IMR-90 (cell line): ENCODE data around the gene JAKMIP2. TPM values are rescaled to one million over a fixed set of nuclear protein-coding genes. Genes with fewer than 3 reads are reported as not detected.

Experiments
- ATAC-seq: fragments of 200-7000 bp; cut with Tn5 transposase; 2 replicates; pipeline ENCODE4 v1.9.1; 2020; ENCODE audit warnings: low read depth, mild to moderate bottlenecking, moderate library complexity
- BruUV-seq: library from RNA; stranded (reverse); fragments of 400-500 nt; replicated peaks from 2 replicates; lab custom pipeline; 2021; lab: Mats Ljungman, UMichigan
- CTCF ChIA-PET: fragments of 300-600 bp; formaldehyde crosslinking; extraction: SDS; loops from one replicate; lab custom pipeline; 2021; ENCODE audit warnings: antibody characterized with exemption; lab: Yijun Ruan, JAX
- POLR2A ChIA-PET: fragments of 300-600 bp; sonication (Branson Sonifier 250); formaldehyde crosslinking; loops from one replicate; lab custom pipeline; 2022; ENCODE audit warnings: antibody characterized with exemption; ENCODE audit not compliant: unreplicated experiment; lab: Charles Lee
- DNase-seq: peaks from one replicate; pipeline ENCODE4 v3.0.0; 2013
- H2AFZ ChIP-seq: replicated peaks from 2 replicates; pipeline ENCODE3; 2013; ENCODE audit warnings: low read length, mild to moderate bottlenecking; ENCODE audit not compliant: poor library complexity
- H2AK5ac ChIP-seq: 2 replicates; pipeline ENCODE4 v1.6.1; 2013; ENCODE audit warnings: low read depth, low read length, inconsistent platforms
- H2AK9ac ChIP-seq: replicated peaks from 2 replicates; pipeline ENCODE3; 2013; ENCODE audit warnings: mild to moderate bottlenecking, low read depth, low read length, moderate library complexity; ENCODE audit not compliant: poor library complexity
- H2BK120ac ChIP-seq: 2 replicates; pipeline ENCODE4 v1.6.1; 2013; ENCODE audit warnings: low read depth, low read length, inconsistent platforms
- H2BK15ac ChIP-seq: 3 replicates; pipeline ENCODE4 v1.6.1; 2013; ENCODE audit warnings: low read depth, low read length, inconsistent platforms
- H2BK20ac ChIP-seq: 2 replicates; pipeline ENCODE4 v1.6.1; 2013; ENCODE audit warnings: low read depth, mild to moderate bottlenecking, inconsistent platforms, low read length, moderate library complexity
- H2BK5ac ChIP-seq: 2 replicates; pipeline ENCODE4 v1.6.1; 2013; ENCODE audit warnings: mild to moderate bottlenecking, low read depth, low read length, inconsistent platforms; ENCODE audit not compliant: poor library complexity, severe bottlenecking
- H3K14ac ChIP-seq: replicated peaks from 2 replicates; pipeline ENCODE4 v1.6.1; 2013; ENCODE audit warnings: low read depth, low read length, inconsistent platforms
- H3K18ac ChIP-seq: 2 replicates; pipeline ENCODE4 v1.6.1; 2013; ENCODE audit warnings: low read depth, low read length, control low read depth
- H3K23ac ChIP-seq: 2 replicates; pipeline ENCODE4 v1.6.1; 2013; ENCODE audit warnings: low read depth, low read length, inconsistent platforms
- H3K27ac ChIP-seq: 2 replicates; pipeline ENCODE4 v1.5.1; 2013; ENCODE audit warnings: mild to moderate bottlenecking, control low read depth, low read length; ENCODE audit not compliant: insufficient read depth
- H3K27me3 ChIP-seq: 2 replicates; pipeline ENCODE4 v1.6.1; 2013; ENCODE audit warnings: low read length; ENCODE audit not compliant: control insufficient read depth, insufficient read depth
- H3K36me3 ChIP-seq: 2 replicates; pipeline ENCODE4 v1.6.1; 2013; ENCODE audit warnings: low read length, mixed read lengths; ENCODE audit not compliant: control insufficient read depth, insufficient read depth
- H3K4ac ChIP-seq: 2 replicates; pipeline ENCODE4 v1.6.1; 2013; ENCODE audit warnings: low read depth, low read length, inconsistent platforms
- H3K4me1 ChIP-seq: 2 replicates; pipeline ENCODE4 v1.6.1; 2013; ENCODE audit warnings: low read length, mixed read lengths; ENCODE audit not compliant: control insufficient read depth, insufficient read depth
- H3K4me2 ChIP-seq: 2 replicates; pipeline ENCODE4 v1.6.1; 2013; ENCODE audit warnings: low read depth, mild to moderate bottlenecking, control low read depth, low read length, moderate library complexity
- H3K4me3 ChIP-seq: 2 replicates; pipeline ENCODE4 v1.5.1; 2013; ENCODE audit warnings: low read depth, mild to moderate bottlenecking, control low read depth, low read length, moderate library complexity; ENCODE audit not compliant: insufficient read depth
- H3K56ac ChIP-seq: 2 replicates; pipeline ENCODE4 v1.6.1; 2013; ENCODE audit warnings: low read length, inconsistent platforms; ENCODE audit not compliant: insufficient read depth; ENCODE audit errors: extremely low read depth
- H3K79me1 ChIP-seq, 2 experiments: 2 replicates each; pipeline ENCODE4 v1.6.1; 2013; ENCODE audit warnings: low read length in 2 of 2, inconsistent platforms in 1 of 2, low read depth in 1 of 2
- H3K9ac ChIP-seq: 2 replicates; pipeline ENCODE4 v1.6.1; 2013; ENCODE audit warnings: low read depth, low read length, control low read depth
- H3K9me1 ChIP-seq: 2 replicates; pipeline ENCODE4 v1.6.1; 2013; ENCODE audit warnings: low read length, inconsistent platforms; ENCODE audit not compliant: insufficient read depth
- H3K9me3 ChIP-seq: 2 replicates; pipeline ENCODE4 v1.6.1; 2013; ENCODE audit warnings: low read length; ENCODE audit not compliant: control insufficient read depth, insufficient read depth
- H4K20me1 ChIP-seq: 2 replicates; pipeline ENCODE4 v1.6.1; 2013; ENCODE audit warnings: low read length, inconsistent platforms; ENCODE audit not compliant: insufficient read depth
- H4K5ac ChIP-seq: 2 replicates; pipeline ENCODE4 v1.6.1; 2013; ENCODE audit warnings: mild to moderate bottlenecking, low read depth, low read length, control low read depth
- H4K8ac ChIP-seq, 2 experiments: 2 replicates each; pipeline ENCODE4 v1.6.1; 2013; ENCODE audit warnings: low read depth in 2 of 2, low read length in 2 of 2, control low read depth in 1 of 2, inconsistent platforms in 1 of 2
- H4K91ac ChIP-seq: 2 replicates; pipeline ENCODE4 v1.6.1; 2013; ENCODE audit warnings: low read depth, low read length, inconsistent platforms; ENCODE audit not compliant: insufficient read depth
- CEBPB ChIP-seq: IDR thresholded peaks from 2 replicates; pipeline ENCODE4 v1.6.1; 2012; ENCODE audit warnings: low read depth, low read length, improper control_type of control experiment
- ELK1 ChIP-seq: fragments of 150-350 bp; IDR thresholded peaks from 2 replicates; pipeline ENCODE4 v1.6.1; 2016; ENCODE audit warnings: low read depth, mild to moderate bottlenecking, low read length, moderate library complexity, borderline replicate concordance
- MXI1 ChIP-seq: IDR thresholded peaks from 2 replicates; pipeline ENCODE4 v1.6.1; 2012; ENCODE audit warnings: low read depth, mild to moderate bottlenecking, low read length, moderate library complexity, borderline replicate concordance
- RFX5 ChIP-seq: IDR thresholded peaks from 2 replicates; pipeline ENCODE4 v1.8.0; 2012; ENCODE audit warnings: low read depth, mild to moderate bottlenecking, low read length, moderate library complexity
- SMC3 ChIP-seq: fragments of 150-350 bp; IDR thresholded peaks from 2 replicates; pipeline ENCODE4 v1.6.1; 2016; ENCODE audit warnings: low read depth, mild to moderate bottlenecking, antibody characterized with exemption, low read length, moderate library complexity
- WGBS, 2 experiments: methylation state at CpG; one replicate each; pipeline versions ENCODE4 v1.1.5 to v1.1.7; 2013; ENCODE audit warnings: missing lambda C conversion rate in 2 of 2; ENCODE audit not compliant: insufficient read length in 1 of 2; ENCODE audit errors: extremely low coverage in 2 of 2; 5-methylcytosine and 5-hydroxymethylcytosine counted together
- dilution Hi-C: fragments of 300-500 bp; cut with HindIII; formaldehyde crosslinking; loops from one replicate; pipeline ENCODE4 v1.14.3; 2018; ENCODE audit warnings: low sequenced_read_pairs; ENCODE audit not compliant: unreplicated experiment
- in situ Hi-C: fragments of 300-500 bp; cut with MboI; formaldehyde crosslinking; loops from 3 replicates; pipeline ENCODE4 v1.14.3; 2019; ENCODE audit warnings: low sequenced_read_pairs, inconsistent platforms, mixed read lengths
- intact Hi-C: fragments of 100-400 bp; cut with micrococcal nuclease; formaldehyde crosslinking; loops from 2 replicates; pipeline ENCODE4 v1.10.0; 2022
- polyA plus RNA-seq, 3 experiments: library from polyadenylated mRNA; depleted of rRNA; stranded (reverse); fragments of >200 nt; gene quantifications; 2 replicates each; pipeline ENCODE4 v1.2.3, GENCODE V29; 2012; ENCODE audit warnings: low replicate concordance in 1 of 3
- total RNA-seq: library from RNA; depleted of rRNA; stranded (reverse); fragments of >200 nt; gene quantifications from 2 replicates; pipeline ENCODE4 v1.2.3, GENCODE V29; 2012

JAKMIP2 gene
- total and polyA plus RNA-seq, 2 of the 4 experiments (the other 2 are of a cell fraction) = under 0.01 TPM; not detected in 1

- H3K27ac ChIP-seq = no peak overlapping the region
- H3K23ac ChIP-seq = no peak overlapping the region
- H3K27me3 ChIP-seq = no peaks in the 10 kb centered on the region
- ChIA-PET POLR2A (no interaction called here), CTCF (no interaction called here)
- DNase-seq (no peak), ATAC-seq (no peak)
- no peak overlapping the region for H2BK120ac ChIP-seq
- in situ Hi-C loops = no loop called here
- no peaks in the 10 kb centered on the region for H3K4me1 ChIP-seq
- no peak overlapping the region for H3K4me2 ChIP-seq
- no peak overlapping the region for H2BK15ac ChIP-seq
- H2AK9ac ChIP-seq = no peak overlapping the region
- no TSS peak for BruUV-seq
- H3K4me3 ChIP-seq = no peak overlapping the region
- no peak overlapping the region for H3K18ac ChIP-seq
- no peaks in the 10 kb centered on the region for H3K9me3 ChIP-seq
- dilution Hi-C loops = no loop called here
- H2BK5ac ChIP-seq = no peak overlapping the region
- 17% methylated on average over 1 of the region's 1 CpG; no CpG with 5 or more reads in 1 of the 2 experiments for WGBS, 2 experiments
- H2AK5ac ChIP-seq = no peak overlapping the region
- no peak for TF ChIP-seq ELK1
- TF ChIP-seq MXI1 = no peak
- no peak for TF ChIP-seq SMC3
- no peak for TF ChIP-seq CEBPB
- no peak for TF ChIP-seq RFX5
- no peaks in the 10 kb centered on the region for H4K20me1 ChIP-seq
- H2BK20ac ChIP-seq = no peak overlapping the region
- no peaks in the 10 kb centered on the region for H3K9me1 ChIP-seq
- no peak overlapping the region for H4K91ac ChIP-seq
- H3K9ac ChIP-seq = no peak overlapping the region
- no peak overlapping the region for H3K14ac ChIP-seq
- H4K8ac ChIP-seq = no peak overlapping the region
- H3K56ac ChIP-seq = no peak overlapping the region
- no peak overlapping the region for H2AFZ ChIP-seq
- H3K4ac ChIP-seq = no peak overlapping the region
- H3K36me3 ChIP-seq = no peaks in the 10 kb centered on the region
- intact Hi-C loops = no loop called here
- no peak overlapping the region for H4K5ac ChIP-seq
- no peaks in the 10 kb centered on the region for H3K79me1 ChIP-seq
Measured at GRCh38 chr5:147818290-147818689, 35.8 kb upstream of the JAKMIP2 start.
